HCT116 (cell line): ENCODE measurements around the gene MS4A8. TPM values are rescaled to one million over a fixed set of nuclear protein-coding genes. Genes with fewer than 3 reads are reported as not detected.

Experiments used
- ATAC-seq: fragments of 200-7000 bp; cut with Tn5 transposase; 2 replicates; pipeline ENCODE4 v1.9.1; 2020; ENCODE audit warnings: mild to moderate bottlenecking, moderate library complexity
- BruUV-seq: library from RNA; stranded (reverse); fragments of 400-500 nt; replicated peaks from 2 replicates; lab custom pipeline; 2021; lab: Mats Ljungman, UMichigan
- CTCF ChIA-PET: fragments of 300-600 bp; sonication (Branson Sonifier 250); formaldehyde crosslinking; loops from one replicate; lab custom pipeline; 2021; ENCODE audit warnings: antibody characterized with exemption; lab: Charles Lee
- POLR2A ChIA-PET: fragments of 300-600, 350-600 bp; sonication (Branson Sonifier 250); formaldehyde crosslinking; loops from one replicate; lab custom pipeline; 2021; ENCODE audit warnings: antibody characterized with exemption; lab: Charles Lee
- RAD21 ChIA-PET, 2 experiments: fragments of 300-600 bp; sonication (Branson Sonifier 250); formaldehyde crosslinking; loops; one replicate each; lab custom pipeline; 2023; ENCODE audit warnings: low total read pairs in 2 of 2; ENCODE audit not compliant: uncharacterized antibody in 2 of 2, unreplicated experiment in 2 of 2, low non-redundant PET in 1 of 2; lab: Charles Lee
- DNase-seq: peaks from one replicate; pipeline ENCODE4 v3.0.0-alpha.2; 2010; ENCODE audit warnings: low read depth, low spot score
- H2AFZ ChIP-seq: fragments of 200-600 bp; shearing (Covaris generic), sonication (generic); 2 replicates; pipeline ENCODE4 v1.6.1; 2017; ENCODE audit warnings: low read depth, mixed run types, mixed read lengths, antibody characterized with exemption, low read length; ENCODE audit not compliant: poor library complexity, severe bottlenecking
- H3K27ac ChIP-seq: 2 replicates; pipeline ENCODE4 v1.5.1; 2012; ENCODE audit warnings: low read depth, low read length
- H3K27me3 ChIP-seq: fragments of 200-600 bp; sonication (generic); 2 replicates; pipeline ENCODE4 v1.6.1; 2016; ENCODE audit warnings: mixed run types, low read length, mixed read lengths; ENCODE audit not compliant: insufficient read depth
- H3K36me3 ChIP-seq, 2 experiments: fragments of 200-500 bp in 1 of 2; fragments of 200-600 bp in 1 of 2; sonication (Bioruptor generic) in 1 of 2; sonication (generic) in 1 of 2; 2 replicates each; pipeline versions ENCODE4 v1.5.1 to v1.6.1; 2014 to 2016; ENCODE audit warnings: low read length in 2 of 2, inconsistent platforms in 1 of 2, mixed read lengths in 1 of 2, mixed run types in 1 of 2; ENCODE audit not compliant: insufficient read depth in 2 of 2, control insufficient read depth in 1 of 2
- H3K4me1 ChIP-seq, 2 experiments: fragments of 200-600 bp in 1 of 2; sonication (generic) in 1 of 2; 2 replicates each; pipeline versions ENCODE4 v1.5.1 to v1.6.1; 2012 to 2017; ENCODE audit warnings: low read length in 2 of 2, inconsistent platforms in 1 of 2, mild to moderate bottlenecking in 1 of 2, mixed read lengths in 1 of 2, mixed run types in 1 of 2, moderate library complexity in 1 of 2; ENCODE audit not compliant: insufficient read depth in 2 of 2, control insufficient read depth in 1 of 2
- H3K4me2 ChIP-seq: fragments of 200-600 bp; sonication (generic); 2 replicates; pipeline ENCODE4 v1.6.1; 2017; ENCODE audit warnings: mixed run types, low read length, mixed read lengths
- H3K4me3 ChIP-seq, 2 experiments: fragments of 200-600 bp in 1 of 2; sonication (generic) in 1 of 2; replicated peaks in 1 of 2; 2 replicates each; pipeline ENCODE4 v1.5.1; 2011 to 2016; ENCODE audit warnings: low read length in 2 of 2, control low read depth in 1 of 2, low read depth in 1 of 2, mild to moderate bottlenecking in 1 of 2, mixed read lengths in 1 of 2, mixed run types in 1 of 2
- H3K79me2 ChIP-seq: fragments of 200-600 bp; sonication (generic); 2 replicates; pipeline ENCODE4 v1.6.1; 2017; ENCODE audit warnings: mild to moderate bottlenecking, mixed run types, low read length, moderate library complexity, mixed read lengths; ENCODE audit not compliant: insufficient read depth
- H3K9ac ChIP-seq: fragments of 200-600 bp; sonication (generic); 2 replicates; pipeline ENCODE4 v1.6.1; 2016; ENCODE audit warnings: low read length, mixed read lengths
- H3K9me2 ChIP-seq: fragments of 200-600 bp; sonication (generic), shearing (Covaris generic); 2 replicates; pipeline ENCODE4 v1.6.1; 2017; ENCODE audit warnings: mixed run types, mild to moderate bottlenecking, moderate library complexity; ENCODE audit not compliant: insufficient read depth
- H3K9me3 ChIP-seq, 2 experiments: fragments of 200-500 bp in 1 of 2; fragments of 200-600 bp in 1 of 2; sonication (Bioruptor generic) in 1 of 2; sonication (generic) in 1 of 2; 2 replicates each; pipeline ENCODE4 v1.6.1; 2014 to 2017; ENCODE audit warnings: low read length in 2 of 2, mixed read lengths in 2 of 2, inconsistent platforms in 1 of 2, low read depth in 1 of 2, mild to moderate bottlenecking in 1 of 2, mixed run types in 1 of 2, moderate library complexity in 1 of 2; ENCODE audit not compliant: control insufficient read depth in 1 of 2, insufficient read depth in 1 of 2
- H4K20me1 ChIP-seq: fragments of 200-600 bp; sonication (generic), shearing (Covaris generic); 2 replicates; pipeline ENCODE4 v1.6.1; 2017; ENCODE audit warnings: mixed run types, mild to moderate bottlenecking, moderate library complexity; ENCODE audit not compliant: insufficient read depth
- ELF1 ChIP-seq: IDR thresholded peaks from 2 replicates; pipeline ENCODE4 v1.6.1; 2012; ENCODE audit warnings: low read depth, borderline replicate concordance
- FOSL1 ChIP-seq: IDR thresholded peaks from 2 replicates; pipeline ENCODE4 v1.6.1; 2012; ENCODE audit warnings: low read depth
- JUND ChIP-seq: IDR thresholded peaks from 2 replicates; pipeline ENCODE4 v1.6.1; 2012
- RAD21 ChIP-seq: IDR thresholded peaks from 2 replicates; pipeline ENCODE4 v1.6.1; 2012; ENCODE audit warnings: low read depth, mild to moderate bottlenecking
- SP1 ChIP-seq: IDR thresholded peaks from 2 replicates; pipeline ENCODE4 v1.6.1; 2012; ENCODE audit warnings: low read depth
- SRF ChIP-seq: IDR thresholded peaks from 2 replicates; pipeline ENCODE4 v1.6.1; 2012; ENCODE audit warnings: low read depth
- TCF7L2 ChIP-seq: IDR thresholded peaks from 2 replicates; pipeline ENCODE4 v1.7.0; 2011; ENCODE audit warnings: borderline replicate concordance, inconsistent platforms; ENCODE audit not compliant: insufficient read depth, insufficient read length; ENCODE audit errors: extremely low read depth
- intact Hi-C: fragments of 100-400 bp; cut with micrococcal nuclease; formaldehyde crosslinking; loops from 2 replicates; pipeline ENCODE4 v1.10.0; 2022
- total RNA-seq: library from RNA; stranded (reverse); gene quantifications from one replicate; pipeline ENCODE4 v1.2.1, GENCODE V29; 2021; ENCODE audit not compliant: unreplicated experiment
- TF ChIP-seq, protein P1 (sequence below), 3 experiments: fragments of 200-600 bp in 1 of 3; sonication (generic) in 1 of 3; IDR thresholded peaks in 2 of 3; conservative IDR thresholded peaks in 1 of 3; 2 replicates each; pipeline ENCODE4 v1.5.1; 2012 to 2017; ENCODE audit warnings: low read depth in 2 of 3, low read length in 2 of 3, antibody characterized with exemption in 1 of 3, borderline replicate concordance in 1 of 3, control low read depth in 1 of 3, mild to moderate bottlenecking in 1 of 3, mixed read lengths in 1 of 3, mixed run types in 1 of 3, moderate library complexity in 1 of 3; ENCODE audit not compliant: insufficient read depth in 1 of 3

Gene MS4A8
- total RNA-seq, 1 experiment from 2014 or later, result 0.17 TPM

DNA sequence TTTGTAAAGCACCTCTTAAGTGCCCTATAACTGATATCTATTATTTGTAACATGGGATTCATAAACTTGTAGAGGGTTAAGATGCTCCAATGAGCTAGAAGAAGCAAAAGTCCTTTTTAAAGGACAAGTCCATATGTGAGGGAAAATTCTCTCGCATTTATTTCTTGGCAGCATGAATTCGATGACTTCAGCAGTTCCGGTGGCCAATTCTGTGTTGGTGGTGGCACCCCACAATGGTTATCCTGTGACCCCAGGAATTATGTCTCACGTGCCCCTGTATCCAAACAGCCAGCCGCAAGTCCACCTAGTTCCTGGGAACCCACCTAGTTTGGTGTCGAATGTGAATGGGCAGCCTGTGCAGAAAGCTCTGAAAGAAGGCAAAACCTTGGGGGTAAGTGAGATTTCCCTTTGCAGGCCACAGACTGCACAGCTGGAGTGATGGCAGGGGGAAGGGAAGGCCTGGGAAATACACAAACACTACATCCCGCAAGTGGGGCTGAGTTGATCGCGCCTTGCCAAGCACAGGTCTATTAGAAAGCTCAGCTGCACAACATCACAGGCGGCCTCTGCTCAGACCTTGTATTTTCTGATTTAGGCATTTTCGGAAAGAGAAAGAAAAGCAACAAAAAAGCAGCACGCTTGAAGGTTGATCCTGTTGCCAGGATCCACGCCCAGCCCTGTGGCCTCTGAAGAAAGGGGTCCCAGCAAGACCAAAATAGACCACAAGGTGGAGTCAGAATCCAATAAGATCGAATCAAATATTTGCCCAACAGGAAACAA, 1.5 kb downstream of the MS4A8 start:
- DNase-seq (peak; percentile 35), ATAC-seq (peak; percentile 92)
- intact Hi-C loops, result loop anchor here (1.0 to 5.0 kb wide), 2 partner anchors 55 to 186 kb away; partner anchors contain the start of gene MS4A15
- H3K9ac ChIP-seq, result no peak overlapping the region
- H3K9me3 ChIP-seq, result no peaks in the 10 kb centered on the region
- H3K27me3 ChIP-seq, result no peaks in the 10 kb centered on the region
- H3K79me2 ChIP-seq, result no peaks in the 10 kb centered on the region
- no peak overlapping the region for H3K4me3 ChIP-seq
- H3K27ac ChIP-seq, result no peak overlapping the region
- H3K4me1 ChIP-seq, result peaks cover 0 to 3% of the 10 kb centered on the region in 2 experiments; a peak in 2 of 4 replicates
- POLR2A ChIA-PET, result no interaction called here
- peak overlapping the region; percentile 19 for H2AFZ ChIP-seq
- H3K36me3 ChIP-seq, result no peaks in the 10 kb centered on the region
- RAD21 ChIA-PET, result no interaction called here
- CTCF ChIA-PET, result interaction anchor here (0.9 to 1.3 kb wide), 6 partner anchors 9 to 187 kb away, joined by 3 to 7 read pairs (median 3); partner anchors contain the start of gene MS4A15
- TF ChIP-seq RAD21 (peak; percentile 66), JUND (no peak)
- TF ChIP-seq, protein P1, sequence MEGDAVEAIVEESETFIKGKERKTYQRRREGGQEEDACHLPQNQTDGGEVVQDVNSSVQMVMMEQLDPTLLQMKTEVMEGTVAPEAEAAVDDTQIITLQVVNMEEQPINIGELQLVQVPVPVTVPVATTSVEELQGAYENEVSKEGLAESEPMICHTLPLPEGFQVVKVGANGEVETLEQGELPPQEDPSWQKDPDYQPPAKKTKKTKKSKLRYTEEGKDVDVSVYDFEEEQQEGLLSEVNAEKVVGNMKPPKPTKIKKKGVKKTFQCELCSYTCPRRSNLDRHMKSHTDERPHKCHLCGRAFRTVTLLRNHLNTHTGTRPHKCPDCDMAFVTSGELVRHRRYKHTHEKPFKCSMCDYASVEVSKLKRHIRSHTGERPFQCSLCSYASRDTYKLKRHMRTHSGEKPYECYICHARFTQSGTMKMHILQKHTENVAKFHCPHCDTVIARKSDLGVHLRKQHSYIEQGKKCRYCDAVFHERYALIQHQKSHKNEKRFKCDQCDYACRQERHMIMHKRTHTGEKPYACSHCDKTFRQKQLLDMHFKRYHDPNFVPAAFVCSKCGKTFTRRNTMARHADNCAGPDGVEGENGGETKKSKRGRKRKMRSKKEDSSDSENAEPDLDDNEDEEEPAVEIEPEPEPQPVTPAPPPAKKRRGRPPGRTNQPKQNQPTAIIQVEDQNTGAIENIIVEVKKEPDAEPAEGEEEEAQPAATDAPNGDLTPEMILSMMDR (IDR thresholded peaks at IDR 0.05 in 2 of 3, conservative IDR thresholded peaks at IDR 0.05 in 1 of 3; ENCODE audit: borderline replicate concordance in 1 of 3, insufficient read depth in 1 of 3, low read depth in 2 of 3, low read length in 2 of 3), result peak; percentile 59 to 72 (median 69); a peak in 5 of 6 replicates
- H3K4me2 ChIP-seq, result peak overlapping the region; percentile 31
- no TSS peak for BruUV-seq
- H3K9me2 ChIP-seq, result no peaks in the 10 kb centered on the region
- H4K20me1 ChIP-seq, result no peaks in the 10 kb centered on the region

DNA sequence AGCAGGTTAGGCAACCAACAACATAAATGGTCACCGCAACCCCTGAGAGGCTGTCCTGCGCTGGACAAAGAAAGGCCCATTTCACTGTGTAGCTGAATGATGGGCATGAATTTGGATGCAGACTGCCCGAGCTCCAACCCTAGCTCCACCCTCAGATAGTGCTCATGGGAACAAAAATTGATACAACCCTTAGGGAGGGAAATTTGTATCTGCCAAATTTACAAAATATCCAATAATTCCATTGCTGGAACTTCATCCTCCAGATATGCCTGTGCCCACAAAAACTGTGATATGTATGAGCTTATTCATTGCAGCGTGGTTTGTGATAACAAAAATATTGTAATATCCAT, 2.0 kb downstream of the MS4A8 start:
- Histone ChIP-seq H3K4me3 (no peak overlapping the region), H3K27me3 (no peaks in the 10 kb centered on the region), H3K4me2 (peak overlapping the region; percentile 31), H4K20me1 (no peaks in the 10 kb centered on the region), H3K4me1 (peaks cover 0 to 3% of the 10 kb centered on the region in 2 experiments; a peak in 2 of 4 replicates), H3K27ac (no peak overlapping the region), H3K79me2 (no peaks in the 10 kb centered on the region), H3K9ac (no peak overlapping the region), H2AFZ (peak overlapping the region; percentile 19)
- intact Hi-C loops, result loop anchor here (1.0 to 5.0 kb wide), 2 partner anchors 55 to 186 kb away; partner anchors contain the start of gene MS4A15
- ATAC-seq (no peak), DNase-seq (no peak)
- POLR2A ChIA-PET, result no interaction called here
- no peak for TF ChIP-seq ELF1
- TF ChIP-seq RAD21, result no peak
- TF ChIP-seq, protein P1 (IDR thresholded peaks at IDR 0.05 in 2 of 3, conservative IDR thresholded peaks at IDR 0.05 in 1 of 3; ENCODE audit: borderline replicate concordance in 1 of 3, insufficient read depth in 1 of 3, low read depth in 2 of 3, low read length in 2 of 3), result 0 out of 6 replicates have a peak, but pooled peaks of 1 of the 3 experiments have one; percentile 0
- no peak for TF ChIP-seq TCF7L2
- no peak for TF ChIP-seq SRF
- TF ChIP-seq FOSL1, result no peak
- no peak for TF ChIP-seq SP1
- TF ChIP-seq, all 23 proteins: peak for 1
- Histone ChIP-seq H3K9me3 (no peaks in the 10 kb centered on the region), H3K36me3 (no peaks in the 10 kb centered on the region), H3K9me2 (no peaks in the 10 kb centered on the region)
- CTCF ChIA-PET, result interaction anchor here (0.9 to 1.3 kb wide), 6 partner anchors 9 to 186 kb away, joined by 3 to 7 read pairs (median 3); partner anchors contain the start of gene MS4A15
- RAD21 ChIA-PET, result no interaction called here
- no TSS peak for BruUV-seq
